ENCODE data around the gene NRDE2.
A peak's percentile ranks its signal among the peaks of the same experiment; 100 is the strongest.
"Not testable (repeated sequence)": the region's sequence is repeated elsewhere in the genome, so short reads cannot be mapped to it uniquely, and the experiment has no call there.

Gene NRDE2

GRCh38 chr14:90248594-90248993 is 83.1 kb downstream of the NRDE2 start:
- no peak for TF ChIP-seq CTCF (IDR thresholded peaks at IDR 0.05; ENCODE audit: insufficient read depth, low read length, poor library complexity, severe bottlenecking)
- DNase-seq (ENCODE audit: extremely low read depth, insufficient read length) = no peak
- H3K27me3 ChIP-seq (replicated peaks; ENCODE audit: control insufficient read depth, insufficient read depth, low read length) = no peaks in the 10 kb centered on the region
- H3K4me3 ChIP-seq (replicated peaks; ENCODE audit: low read depth, low read length) = no peak overlapping the region
- no peaks in the 10 kb centered on the region for H3K36me3 ChIP-seq (ENCODE audit: control insufficient read depth, insufficient read depth, low read length)

- H3K36me3 ChIP-seq (ENCODE audit: control insufficient read depth, insufficient read depth, low read length); H3K27me3 ChIP-seq (replicated peaks; ENCODE audit: control insufficient read depth, insufficient read depth, low read length); H3K4me3 ChIP-seq (replicated peaks; ENCODE audit: low read depth, low read length); DNase-seq (ENCODE audit: extremely low read depth, insufficient read length): not testable (repeated sequence)
Observed at GRCh38 chr14:90247441-90247840, 84.3 kb downstream of the NRDE2 start.

GRCh38 chr14:90246936-90247335 is 84.8 kb downstream of the NRDE2 start:
- DNase-seq (ENCODE audit: extremely low read depth, insufficient read length) = no peak
- Histone ChIP-seq H3K36me3 (ENCODE audit: control insufficient read depth, insufficient read depth, low read length) (no peaks in the 10 kb centered on the region), H3K27me3 (replicated peaks; ENCODE audit: control insufficient read depth, insufficient read depth, low read length) (no peaks in the 10 kb centered on the region), H3K4me3 (replicated peaks; ENCODE audit: low read depth, low read length) (no peak overlapping the region)
- TF ChIP-seq CTCF (IDR thresholded peaks at IDR 0.05; ENCODE audit: insufficient read depth, low read length, poor library complexity, severe bottlenecking) = no peak

- no peak overlapping the region for H3K4me3 ChIP-seq (replicated peaks; ENCODE audit: low read depth, low read length)
- DNase-seq (ENCODE audit: extremely low read depth, insufficient read length) = no peak
- H3K27me3 ChIP-seq (replicated peaks; ENCODE audit: control insufficient read depth, insufficient read depth, low read length) = no peaks in the 10 kb centered on the region
- no peak for TF ChIP-seq CTCF (IDR thresholded peaks at IDR 0.05; ENCODE audit: insufficient read depth, low read length, poor library complexity, severe bottlenecking)
- H3K36me3 ChIP-seq (ENCODE audit: control insufficient read depth, insufficient read depth, low read length) = no peaks in the 10 kb centered on the region
Observed at GRCh38 chr14:90242444-90242843, 89.3 kb downstream of the NRDE2 start.

GRCh38 chr14:90239139-90239538 is 92.6 kb downstream of the NRDE2 start:
- H3K27me3 ChIP-seq (replicated peaks; ENCODE audit: control insufficient read depth, insufficient read depth, low read length) = no peaks in the 10 kb centered on the region
- no peak for TF ChIP-seq CTCF (IDR thresholded peaks at IDR 0.05; ENCODE audit: insufficient read depth, low read length, poor library complexity, severe bottlenecking)
- H3K4me3 ChIP-seq (replicated peaks; ENCODE audit: low read depth, low read length) = no peak overlapping the region
- no peaks in the 10 kb centered on the region for H3K36me3 ChIP-seq (ENCODE audit: control insufficient read depth, insufficient read depth, low read length)
- DNase-seq (ENCODE audit: extremely low read depth, insufficient read length) = no peak

GRCh38 chr14:90235179-90235976 is 96.4 kb downstream of the NRDE2 start:
- Histone ChIP-seq H3K27me3 (replicated peaks; ENCODE audit: control insufficient read depth, insufficient read depth, low read length) (no peaks in the 10 kb centered on the region), H3K36me3 (ENCODE audit: control insufficient read depth, insufficient read depth, low read length) (no peaks in the 10 kb centered on the region), H3K4me3 (replicated peaks; ENCODE audit: low read depth, low read length) (no peak overlapping the region)
- TF ChIP-seq CTCF (IDR thresholded peaks at IDR 0.05; ENCODE audit: insufficient read depth, low read length, poor library complexity, severe bottlenecking) = peak; percentile 87
- DNase-seq (ENCODE audit: extremely low read depth, insufficient read length) = peak; percentile 55

GRCh38 chr14:90229942-90230341 is 101.8 kb downstream of the NRDE2 start:
- not testable (repeated sequence) for H3K4me3 ChIP-seq (replicated peaks; ENCODE audit: low read depth, low read length); H3K27me3 ChIP-seq (replicated peaks; ENCODE audit: control insufficient read depth, insufficient read depth, low read length); H3K36me3 ChIP-seq (ENCODE audit: control insufficient read depth, insufficient read depth, low read length); DNase-seq (ENCODE audit: extremely low read depth, insufficient read length)

Measured in GM06990 (cell line).